ENCODE results near the gene RGL2.
"Not testable (repeated sequence)": the region's sequence is repeated elsewhere in the genome, so short reads cannot be mapped to it uniquely, and the experiment has no call there.

The RGL2 gene

GRCh38 chr6:33273129-33273923, 25.4 kb downstream of the RGL2 start:
- Histone ChIP-seq H3K9me3 (ENCODE audit: control insufficient read depth in 1 of 2, low read length in 2 of 2) (no peaks in the 10 kb centered on the region), H3K27ac (ENCODE audit: low read depth, low read length) (no peak overlapping the region), H3K4me1 (ENCODE audit: control insufficient read depth in 1 of 2, insufficient read depth in 2 of 2, low read length in 2 of 2) (peaks cover 45 to 61% of the 10 kb centered on the region in 2 donors), H3K9ac (ENCODE audit: low read depth in 1 of 2, low read length in 2 of 2) (peak overlapping the region; percentile 78 to 98), H3K4me3 (ENCODE audit: low read depth in 1 of 2, low read length in 2 of 2) (peak overlapping the region; percentile 81 to 98), H3K36me3 (ENCODE audit: control insufficient read depth in 1 of 2, insufficient read depth in 2 of 2, low read length in 2 of 2) (peaks cover 35 to 42% of the 10 kb centered on the region in 2 donors), H3K27me3 (ENCODE audit: control insufficient read depth in 1 of 2, insufficient read depth in 2 of 2, low read length in 2 of 2) (no peaks in the 10 kb centered on the region)

- H3K36me3 ChIP-seq (ENCODE audit: control insufficient read depth in 1 of 2, insufficient read depth in 2 of 2, low read length in 2 of 2), result peaks cover 43 to 50% of the 10 kb centered on the region in 2 donors
These were observed 26.2 kb downstream of the RGL2 start for GRCh38 chr6:33272275-33273128.

DNA sequence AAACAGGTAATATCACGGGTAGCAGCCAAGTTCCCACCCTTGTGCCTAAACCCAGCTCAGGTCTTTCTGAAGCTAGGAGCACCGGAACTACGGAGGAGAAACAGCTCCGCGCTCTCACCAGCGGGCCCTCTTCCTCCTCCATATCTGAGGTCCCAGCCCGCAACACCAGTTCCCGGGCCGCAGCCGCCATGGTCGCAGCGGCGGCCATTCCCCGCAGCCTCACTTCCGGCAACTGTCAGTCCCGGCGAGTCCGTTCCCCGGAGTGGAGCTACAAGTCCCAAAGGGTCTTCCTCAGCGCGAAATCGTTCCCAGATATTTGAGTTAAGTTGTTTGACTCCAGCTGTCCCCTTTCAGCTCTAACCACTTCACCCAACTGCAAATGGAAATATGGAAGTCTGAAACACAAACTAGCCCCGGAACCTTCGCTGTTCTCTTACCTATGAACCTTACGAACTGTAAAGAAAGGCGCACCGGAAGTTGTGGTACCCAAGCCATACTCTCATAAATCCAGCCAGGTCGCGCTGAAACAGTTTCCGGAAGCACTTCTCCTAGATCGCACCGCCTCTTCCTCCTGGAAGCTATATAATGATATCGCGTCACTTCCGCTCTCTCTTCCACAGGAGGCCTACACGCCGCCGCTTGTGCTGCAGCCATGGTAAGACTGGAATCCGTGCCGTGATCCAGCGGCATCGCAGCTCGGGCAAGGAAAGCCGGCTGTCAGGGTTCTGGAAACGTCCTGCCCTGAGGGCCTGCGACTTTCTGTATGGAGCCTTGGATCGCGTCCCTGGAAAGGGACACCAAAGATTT, 27.1 kb downstream of the RGL2 start, which contains the start of the genes RPS18 and VPS52:
RPS18 (plus strand) TSS at position 608 of the 807 bp plus-strand sequence; CDS start at position 653, 45 bp downstream.
VPS52 (minus strand) TSS at position 409 of the 807 bp plus-strand sequence; CDS start at position 208, 201 bp downstream.
- peaks cover 51 to 58% of the 10 kb centered on the region in 2 donors for H3K36me3 ChIP-seq (ENCODE audit: control insufficient read depth in 1 of 2, insufficient read depth in 2 of 2, low read length in 2 of 2)
- peak within 1 kb of the TSS; percentile 78 to 98 for H3K9ac ChIP-seq (ENCODE audit: low read depth in 1 of 2, low read length in 2 of 2)
- peaks cover 40 to 48% of the 10 kb centered on the region in 2 donors for H3K4me1 ChIP-seq (ENCODE audit: control insufficient read depth in 1 of 2, insufficient read depth in 2 of 2, low read length in 2 of 2)

More at GRCh38 chr6:33272275-33273128, 26.2 kb downstream of the RGL2 start:
- no peaks in the 10 kb centered on the region for H3K9me3 ChIP-seq (ENCODE audit: control insufficient read depth in 1 of 2, low read length in 2 of 2)
- peak overlapping the region; percentile 78 to 98 for H3K9ac ChIP-seq (ENCODE audit: low read depth in 1 of 2, low read length in 2 of 2)
- peak overlapping the region; percentile 74 for H3K27ac ChIP-seq (ENCODE audit: low read depth, low read length)
- H3K4me3 ChIP-seq (ENCODE audit: low read depth in 1 of 2, low read length in 2 of 2), result peak overlapping the region; percentile 81 to 98
- peaks cover 41 to 52% of the 10 kb centered on the region in 2 donors for H3K4me1 ChIP-seq (ENCODE audit: control insufficient read depth in 1 of 2, insufficient read depth in 2 of 2, low read length in 2 of 2)
- no peaks in the 10 kb centered on the region for H3K27me3 ChIP-seq (ENCODE audit: control insufficient read depth in 1 of 2, insufficient read depth in 2 of 2, low read length in 2 of 2)

GRCh38 chr6:33271117-33271467, 27.6 kb downstream of the RGL2 start:
- Histone ChIP-seq H3K4me1 (ENCODE audit: control insufficient read depth in 1 of 2, insufficient read depth in 2 of 2, low read length in 2 of 2) (peaks cover 34 to 42% of the 10 kb centered on the region in 2 donors), H3K9me3 (ENCODE audit: control insufficient read depth in 1 of 2, low read length in 2 of 2) (no peaks in the 10 kb centered on the region), H3K9ac (ENCODE audit: low read depth in 1 of 2, low read length in 2 of 2) (peak overlapping the region; percentile 78 to 98), H3K27me3 (ENCODE audit: control insufficient read depth in 1 of 2, insufficient read depth in 2 of 2, low read length in 2 of 2) (no peaks in the 10 kb centered on the region), H3K4me3 (ENCODE audit: low read depth in 1 of 2, low read length in 2 of 2) (peak overlapping the region; percentile 81 to 98), H3K36me3 (ENCODE audit: control insufficient read depth in 1 of 2, insufficient read depth in 2 of 2, low read length in 2 of 2) (peaks cover 46 to 59% of the 10 kb centered on the region in 2 donors), H3K27ac (ENCODE audit: low read depth, low read length) (peak overlapping the region; percentile 92)

More for the DNA sequence above, 27.1 kb downstream of the RGL2 start, which contains the start of the genes RPS18 and VPS52:
- Histone ChIP-seq H3K27ac (ENCODE audit: low read depth, low read length) (peak within 1 kb of the TSS; percentile 92), H3K27me3 (ENCODE audit: control insufficient read depth in 1 of 2, insufficient read depth in 2 of 2, low read length in 2 of 2) (no peaks in the 10 kb centered on the region), H3K9me3 (ENCODE audit: control insufficient read depth in 1 of 2, low read length in 2 of 2) (no peaks in the 10 kb centered on the region), H3K4me3 (ENCODE audit: low read depth in 1 of 2, low read length in 2 of 2) (peak within 1 kb of the TSS; percentile 81 to 98)

- Histone ChIP-seq H3K27ac (ENCODE audit: low read depth, low read length) (no peak overlapping the region), H3K4me3 (ENCODE audit: low read depth in 1 of 2, low read length in 2 of 2) (no peak overlapping the region), H3K36me3 (ENCODE audit: control insufficient read depth in 1 of 2, insufficient read depth in 2 of 2, low read length in 2 of 2) (peaks cover 33 to 77% of the 10 kb centered on the region in 2 donors), H3K4me1 (ENCODE audit: control insufficient read depth in 1 of 2, insufficient read depth in 2 of 2, low read length in 2 of 2) (no peaks in the 10 kb centered on the region), H3K9ac (ENCODE audit: low read depth in 1 of 2, low read length in 2 of 2) (no peak overlapping the region), H3K9me3 (ENCODE audit: control insufficient read depth in 1 of 2, low read length in 2 of 2) (no peaks in the 10 kb centered on the region), H3K27me3 (ENCODE audit: control insufficient read depth in 1 of 2, insufficient read depth in 2 of 2, low read length in 2 of 2) (no peaks in the 10 kb centered on the region)
These were observed 34.7 kb downstream of the RGL2 start for GRCh38 chr6:33264015-33264414.

GRCh38 chr6:33262490-33262889, 36.3 kb downstream of the RGL2 start:
- not testable (repeated sequence) for H3K27ac ChIP-seq (ENCODE audit: low read depth, low read length); H3K27me3 ChIP-seq (ENCODE audit: control insufficient read depth in 1 of 2, insufficient read depth in 2 of 2, low read length in 2 of 2); H3K4me1 ChIP-seq (ENCODE audit: control insufficient read depth in 1 of 2, insufficient read depth in 2 of 2, low read length in 2 of 2); H3K4me3 ChIP-seq (ENCODE audit: low read depth in 1 of 2, low read length in 2 of 2); H3K9ac ChIP-seq (ENCODE audit: low read depth in 1 of 2, low read length in 2 of 2); H3K9me3 ChIP-seq (ENCODE audit: control insufficient read depth in 1 of 2, low read length in 2 of 2)
- peaks cover 18 to 71% of the 10 kb centered on the region in 2 donors for H3K36me3 ChIP-seq (ENCODE audit: control insufficient read depth in 1 of 2, insufficient read depth in 2 of 2, low read length in 2 of 2)

DNA sequence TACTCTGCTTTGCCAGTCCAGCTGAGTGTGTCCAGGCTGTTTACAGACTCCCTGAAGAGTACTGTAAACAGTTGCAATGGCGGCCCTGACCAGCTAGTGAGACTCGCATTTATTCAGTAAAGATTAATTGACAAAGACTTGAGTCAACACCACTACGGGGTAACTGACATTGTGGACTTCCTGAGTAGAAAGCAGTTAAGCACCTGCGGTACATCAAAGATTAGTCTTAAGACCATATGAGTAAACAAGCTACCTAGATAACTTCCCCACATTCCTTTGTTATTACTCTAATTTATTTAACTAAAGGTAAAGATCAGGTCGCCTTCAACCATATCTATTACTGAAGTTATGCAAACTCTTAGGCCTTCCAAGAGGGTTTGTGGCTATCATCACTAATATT, 39.7 kb downstream of the RGL2 start:
- H3K27me3 ChIP-seq (ENCODE audit: control insufficient read depth in 1 of 2, insufficient read depth in 2 of 2, low read length in 2 of 2), result no peaks in the 10 kb centered on the region
- no peaks in the 10 kb centered on the region for H3K9me3 ChIP-seq (ENCODE audit: control insufficient read depth in 1 of 2, low read length in 2 of 2)
- H3K4me3 ChIP-seq (ENCODE audit: low read depth in 1 of 2, low read length in 2 of 2), result no peak overlapping the region
- peaks cover 4 to 41% of the 10 kb centered on the region in 2 donors for H3K36me3 ChIP-seq (ENCODE audit: control insufficient read depth in 1 of 2, insufficient read depth in 2 of 2, low read length in 2 of 2)
- H3K27ac ChIP-seq (ENCODE audit: low read depth, low read length), result no peak overlapping the region
- H3K4me1 ChIP-seq (ENCODE audit: control insufficient read depth in 1 of 2, insufficient read depth in 2 of 2, low read length in 2 of 2), result no peaks in the 10 kb centered on the region
- H3K9ac ChIP-seq (ENCODE audit: low read depth in 1 of 2, low read length in 2 of 2), result no peak overlapping the region

GRCh38 chr6:33254591-33254990, 44.2 kb downstream of the RGL2 start:
- no peaks in the 10 kb centered on the region for H3K27me3 ChIP-seq (ENCODE audit: control insufficient read depth in 1 of 2, insufficient read depth in 2 of 2, low read length in 2 of 2)
- H3K9ac ChIP-seq (ENCODE audit: low read depth in 1 of 2, low read length in 2 of 2), result no peak overlapping the region
- H3K4me3 ChIP-seq (ENCODE audit: low read depth in 1 of 2, low read length in 2 of 2), result no peak overlapping the region
- peaks cover under 1 to 25% of the 10 kb centered on the region in 2 donors for H3K36me3 ChIP-seq (ENCODE audit: control insufficient read depth in 1 of 2, insufficient read depth in 2 of 2, low read length in 2 of 2)
- no peak overlapping the region for H3K27ac ChIP-seq (ENCODE audit: low read depth, low read length)
- peaks cover 0 to under 1% of the 10 kb centered on the region in 2 donors for H3K9me3 ChIP-seq (ENCODE audit: control insufficient read depth in 1 of 2, low read length in 2 of 2)
- peaks cover 12 to 13% of the 10 kb centered on the region in 2 donors for H3K4me1 ChIP-seq (ENCODE audit: control insufficient read depth in 1 of 2, insufficient read depth in 2 of 2, low read length in 2 of 2)

- Histone ChIP-seq H3K27me3 (ENCODE audit: control insufficient read depth in 1 of 2, insufficient read depth in 2 of 2, low read length in 2 of 2) (no peaks in the 10 kb centered on the region), H3K27ac (ENCODE audit: low read depth, low read length) (no peak overlapping the region), H3K9me3 (ENCODE audit: control insufficient read depth in 1 of 2, low read length in 2 of 2) (peaks cover 0 to 3% of the 10 kb centered on the region in 2 donors), H3K36me3 (ENCODE audit: control insufficient read depth in 1 of 2, insufficient read depth in 2 of 2, low read length in 2 of 2) (peaks cover 0 to 14% of the 10 kb centered on the region in 2 donors), H3K4me3 (ENCODE audit: low read depth in 1 of 2, low read length in 2 of 2) (no peak overlapping the region), H3K9ac (ENCODE audit: low read depth in 1 of 2, low read length in 2 of 2) (no peak overlapping the region), H3K4me1 (ENCODE audit: control insufficient read depth in 1 of 2, insufficient read depth in 2 of 2, low read length in 2 of 2) (peaks cover 25 to 26% of the 10 kb centered on the region in 2 donors)
These were observed 46.0 kb downstream of the RGL2 start for GRCh38 chr6:33252759-33253158.
